ENCODE results near the gene MNX1.

The MNX1 gene

DNA sequence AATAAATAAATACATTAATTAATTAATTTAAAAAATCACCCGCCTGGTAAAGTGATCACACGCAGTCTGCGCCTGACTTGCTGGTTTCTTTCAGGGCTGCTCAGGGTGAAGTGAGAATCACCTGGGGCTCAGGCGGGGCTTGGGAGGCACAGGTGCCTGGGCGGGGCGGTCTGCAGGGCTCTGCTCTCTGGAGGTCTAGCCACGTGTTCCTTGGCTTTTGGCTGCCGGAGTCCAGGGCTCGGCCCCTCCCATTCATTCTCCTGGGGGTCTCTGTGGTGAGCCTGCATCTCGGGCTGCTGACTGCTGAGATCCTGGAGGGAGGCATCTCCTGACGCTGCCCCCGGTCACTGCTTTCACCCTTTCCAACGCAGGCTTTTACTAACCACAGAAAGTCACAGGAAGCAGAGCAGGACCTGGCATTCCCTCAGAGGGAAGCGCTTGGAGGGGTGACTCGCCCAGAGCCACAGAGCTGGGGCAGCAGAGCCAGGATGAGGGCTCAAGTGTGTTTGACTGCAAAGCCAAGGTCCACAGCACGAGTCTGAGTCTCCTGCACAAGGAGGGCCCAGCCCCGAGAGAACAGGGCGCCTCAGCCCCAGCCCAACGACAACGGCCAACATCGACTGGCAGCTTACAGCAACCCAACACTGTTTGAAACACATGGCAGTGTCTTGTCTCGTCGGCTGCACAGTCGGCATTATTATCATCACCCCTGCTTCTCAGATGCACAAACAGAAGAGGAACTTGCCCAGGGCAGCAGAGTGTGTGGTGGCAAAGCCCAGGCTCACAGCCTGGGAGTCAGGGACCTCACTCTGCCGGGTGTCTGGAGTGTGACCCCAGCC is 22.4 kb upstream of the MNX1 start:
- peak; percentile 95 for DNase-seq

DNA sequence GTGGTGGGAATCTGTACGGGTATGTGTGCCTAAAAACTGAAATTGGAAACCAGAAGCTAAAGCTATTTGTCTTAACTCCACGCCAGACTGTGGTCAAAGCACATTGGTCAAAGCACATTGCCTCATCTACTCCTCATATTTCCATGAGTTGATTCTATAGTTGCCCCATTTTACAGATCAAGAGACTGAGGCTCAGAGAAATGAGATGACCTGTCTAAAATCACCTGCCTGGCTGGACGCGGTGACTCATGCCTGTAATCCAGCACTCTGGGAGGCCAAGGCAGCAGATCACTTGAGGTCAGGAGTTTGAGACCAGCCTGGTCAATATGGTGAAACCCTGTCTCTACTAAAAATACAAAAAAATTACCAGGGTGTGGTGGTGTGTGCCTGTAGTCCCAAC is 21.7 kb upstream of the MNX1 start:
- no peak for DNase-seq

DNA sequence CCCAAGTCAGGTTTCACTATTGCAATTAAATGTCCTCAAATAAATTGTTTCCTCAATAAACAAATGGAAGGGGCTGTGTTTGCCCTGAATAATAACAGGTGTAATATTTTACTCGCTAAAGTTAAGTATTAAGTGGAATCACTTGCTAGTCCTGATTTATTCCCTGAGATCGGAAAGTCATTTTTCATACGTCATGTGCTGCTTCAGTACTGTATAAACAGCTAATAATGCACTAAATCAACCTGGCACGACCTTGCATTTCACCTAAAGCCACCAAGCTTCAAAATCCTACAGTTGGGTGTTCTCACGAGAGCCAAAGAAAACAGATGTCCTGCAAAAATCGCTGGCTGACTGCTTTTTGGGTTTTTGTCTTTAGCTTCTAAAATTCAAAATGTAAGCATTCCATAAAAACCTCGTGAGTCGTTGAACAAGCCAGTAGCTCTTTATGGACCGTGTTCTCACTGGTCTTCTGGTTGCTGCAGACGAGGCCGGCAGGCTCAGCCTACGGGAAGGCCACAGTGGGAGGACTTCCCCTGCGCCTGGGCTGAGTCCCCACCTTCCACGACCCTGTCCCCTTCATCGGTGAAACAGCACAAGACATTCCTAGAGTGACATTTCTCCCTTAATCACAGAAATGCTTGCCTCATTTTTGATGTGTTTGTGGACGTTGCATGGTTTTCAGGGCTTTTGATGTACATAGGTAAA is 17.9 kb upstream of the MNX1 start:
- no peak for DNase-seq

DNA sequence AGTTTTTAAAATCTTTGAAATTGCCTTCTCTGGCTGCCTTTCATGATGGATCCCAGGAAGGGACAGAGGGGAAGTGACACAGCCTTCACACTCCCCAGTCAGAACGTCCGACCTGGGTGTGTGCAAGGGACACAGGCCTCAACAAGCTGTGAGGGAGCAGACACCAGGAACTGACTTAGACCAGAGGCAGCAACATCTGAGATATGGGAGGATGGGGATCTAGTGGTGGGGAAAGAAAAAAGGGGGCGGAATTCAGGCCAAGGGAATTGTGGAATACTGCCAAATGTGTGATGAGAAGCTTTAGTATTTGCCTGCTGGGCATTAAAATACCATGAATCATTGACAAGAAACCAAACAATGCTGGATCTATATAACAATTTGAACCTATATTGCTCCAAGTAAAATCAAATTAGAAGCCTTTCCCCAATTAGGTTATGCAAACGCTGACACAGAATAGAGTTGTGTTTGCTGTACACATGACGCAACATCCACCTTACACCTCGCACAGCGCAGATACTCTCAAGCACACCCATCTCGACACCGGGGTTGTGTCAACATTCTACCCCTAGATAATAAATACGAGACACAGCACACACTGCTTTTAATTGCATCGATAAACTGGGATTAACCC is 17.2 kb upstream of the MNX1 start:
- DNase-seq, result no peak

DNA sequence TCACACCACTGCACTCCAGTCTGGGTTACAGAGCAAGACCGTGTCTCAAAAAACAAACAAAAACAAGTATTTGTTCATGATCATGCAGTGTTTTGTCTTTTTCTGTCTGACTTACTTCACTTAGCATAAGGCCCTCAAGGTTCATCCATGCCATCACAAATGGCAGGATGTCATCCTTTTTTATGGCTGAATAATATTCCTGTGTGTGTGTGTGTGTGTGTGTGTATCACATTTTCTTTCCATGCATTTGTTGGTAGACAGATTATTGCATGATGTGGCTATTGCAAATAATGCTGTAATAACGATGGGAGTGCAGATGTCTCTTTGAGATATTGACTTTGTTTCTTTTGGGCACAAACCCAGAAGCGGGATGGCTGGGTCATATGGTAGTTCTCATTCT is 14.3 kb upstream of the MNX1 start:
- DNase-seq, result no peak

DNA sequence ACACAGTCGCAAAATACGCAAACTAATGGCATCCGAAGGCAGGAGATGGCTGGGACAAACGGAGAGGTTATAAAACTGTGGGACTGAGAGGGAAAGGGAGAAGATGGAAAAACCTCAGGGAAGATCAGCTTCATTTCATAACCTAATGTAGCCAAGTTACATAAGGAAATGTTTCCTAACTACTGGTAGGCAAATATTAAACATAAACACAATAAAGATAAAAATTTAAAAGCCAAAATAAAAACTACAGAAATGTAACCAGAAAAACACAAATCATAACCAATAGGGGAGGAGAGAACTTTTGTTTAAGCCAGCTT is 13.1 kb upstream of the MNX1 start:
- no peak for DNase-seq

DNA sequence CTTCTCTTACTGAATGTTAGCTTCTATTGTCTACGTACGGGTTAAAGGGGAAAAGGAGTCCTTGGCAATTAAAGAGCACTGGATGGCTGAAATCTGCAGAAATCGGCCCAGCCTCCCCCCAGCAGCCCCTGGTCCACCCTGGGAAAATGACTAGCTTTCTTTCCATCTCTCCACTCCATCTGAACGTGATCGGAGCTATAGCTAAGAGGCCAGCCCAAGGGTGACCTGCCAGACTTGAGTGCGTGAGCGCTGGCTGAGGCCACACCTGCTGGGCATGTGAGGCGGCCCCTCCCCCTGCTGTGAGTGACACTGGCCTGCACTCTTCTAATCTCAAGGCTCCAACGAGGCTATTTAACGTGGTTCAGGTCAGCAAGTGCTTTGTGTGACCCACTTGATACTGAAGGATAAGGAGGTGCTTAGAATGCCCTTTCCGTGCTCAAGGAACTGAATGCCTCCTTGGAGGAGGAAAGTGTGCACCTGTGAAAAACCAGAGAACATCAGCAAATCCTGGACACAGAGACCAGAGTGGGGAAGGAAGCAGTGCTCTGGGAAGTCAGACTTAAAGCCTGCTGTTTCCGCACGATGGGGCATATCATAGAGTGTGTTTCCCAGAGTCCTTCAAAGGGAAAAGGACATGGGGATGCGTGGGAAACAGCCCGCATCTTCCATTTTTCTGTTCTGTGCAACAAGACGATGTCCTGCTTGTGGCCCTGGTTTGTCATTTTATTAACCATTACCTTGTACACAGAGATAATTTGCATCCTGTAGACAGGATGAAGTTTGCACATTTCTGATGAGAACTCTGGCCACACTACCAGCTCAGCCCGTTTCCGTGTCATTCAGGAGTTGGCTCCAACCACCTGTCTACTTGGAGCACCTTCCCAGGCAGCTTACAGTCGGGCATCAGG is 12.5 kb upstream of the MNX1 start:
- peak; percentile 47 for DNase-seq

DNA sequence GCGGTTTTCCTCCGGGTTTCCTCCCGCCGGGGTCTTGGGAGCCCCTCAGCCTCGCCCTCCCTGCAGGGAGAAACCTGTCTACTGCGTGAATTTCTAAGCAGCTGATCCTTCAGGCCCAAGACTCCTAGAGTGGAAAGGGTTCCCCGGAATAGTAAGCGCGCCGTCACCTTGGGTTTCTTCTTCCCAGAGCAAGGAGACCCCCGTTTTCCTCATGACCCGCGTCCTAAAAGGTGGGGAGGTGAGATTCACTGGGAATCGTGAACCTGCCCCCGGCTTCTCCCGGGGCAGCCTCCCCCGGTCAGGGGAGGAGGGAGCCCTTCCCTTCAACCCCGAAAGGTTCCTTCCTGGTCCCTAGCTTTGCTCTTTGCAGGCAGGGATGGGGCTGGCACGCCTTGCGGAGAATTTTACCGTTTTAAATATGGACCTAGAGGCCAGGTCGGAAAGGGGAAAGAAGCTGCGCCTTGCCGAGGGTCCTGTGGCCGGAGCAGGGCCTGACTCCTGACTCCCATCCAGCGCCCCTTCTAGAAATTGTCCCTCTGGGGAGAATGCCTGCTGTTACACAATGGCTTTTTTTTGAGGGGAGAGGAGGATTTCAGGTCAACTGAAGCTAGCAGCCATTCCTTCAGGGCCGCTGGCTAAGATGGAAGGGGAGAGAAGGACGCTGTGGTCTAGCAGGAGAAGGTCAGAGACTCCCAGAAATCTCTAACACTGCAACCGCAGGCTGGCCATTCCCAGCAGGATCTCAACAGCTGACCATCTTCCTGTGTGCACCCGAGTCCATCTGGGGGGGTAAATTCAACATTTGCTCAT is 11.6 kb upstream of the MNX1 start:
- no peak for DNase-seq

DNA sequence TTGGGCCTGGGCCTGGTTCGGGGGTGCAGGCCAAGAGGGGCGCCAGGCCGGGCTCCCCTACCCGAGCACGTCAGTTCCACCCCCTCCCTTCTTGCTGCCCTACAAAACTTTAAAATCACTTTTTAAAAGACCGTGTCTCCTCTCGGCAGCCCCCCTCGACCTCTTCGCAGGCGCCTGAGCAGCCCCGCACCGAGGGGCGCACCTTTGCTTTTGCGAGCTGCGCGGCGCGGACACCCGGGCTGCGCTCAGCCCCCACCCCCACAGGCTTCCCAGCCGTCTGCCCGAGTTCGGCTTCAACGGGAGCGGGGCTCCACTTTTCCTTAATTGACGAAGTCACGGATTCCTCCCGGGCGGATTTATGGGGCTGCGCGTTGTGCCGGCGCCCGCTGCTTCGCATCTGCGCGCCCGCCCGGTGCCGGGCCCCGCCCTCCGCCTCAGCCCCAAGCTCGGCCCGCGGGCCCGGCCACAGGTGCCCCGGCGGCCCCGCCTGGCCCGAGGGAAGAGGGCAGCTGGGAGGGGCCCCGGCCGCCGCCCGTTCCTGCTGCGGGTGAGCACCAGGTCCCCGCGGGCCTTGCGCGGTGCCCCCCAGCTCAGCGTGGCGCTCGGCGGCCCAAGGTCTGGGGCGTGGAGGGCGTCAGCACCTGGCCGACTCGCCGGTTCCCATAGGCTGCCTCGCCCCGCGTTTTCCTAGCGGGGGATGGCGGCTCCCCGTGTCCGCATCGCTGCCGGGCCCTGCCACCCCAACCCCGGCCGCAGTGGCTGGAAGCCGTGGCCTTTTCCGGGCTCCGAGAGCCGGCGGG is 10.8 kb upstream of the MNX1 start:
- peak; percentile 51 for DNase-seq

DNA sequence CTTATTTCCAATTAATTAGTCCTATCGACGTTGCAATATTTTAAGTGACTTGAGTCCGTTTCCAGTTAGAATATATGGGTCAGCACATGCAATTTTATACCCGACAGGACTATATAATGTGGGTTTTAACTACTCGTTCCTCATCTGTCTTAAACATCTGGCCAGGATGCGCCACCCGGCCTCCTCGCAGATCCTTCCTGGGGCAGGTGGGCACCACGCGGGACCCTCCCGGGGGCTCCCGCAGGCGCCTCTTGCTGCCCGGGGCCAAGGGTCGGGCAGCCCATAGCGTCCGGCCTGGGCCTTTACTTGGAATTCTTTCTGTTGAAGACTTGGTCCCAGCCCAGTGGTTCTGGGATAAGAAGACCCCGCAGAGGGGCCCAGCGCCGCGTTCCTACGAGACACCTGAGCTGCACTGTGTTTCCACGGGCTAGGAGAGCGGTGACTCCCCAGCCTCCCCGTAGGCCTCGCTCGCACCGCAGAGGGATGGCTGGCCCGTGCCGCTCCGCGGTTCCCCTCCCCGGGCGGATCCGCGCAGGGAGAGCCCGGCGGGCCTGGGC is 10.1 kb upstream of the MNX1 start:
- no peak for DNase-seq

DNA sequence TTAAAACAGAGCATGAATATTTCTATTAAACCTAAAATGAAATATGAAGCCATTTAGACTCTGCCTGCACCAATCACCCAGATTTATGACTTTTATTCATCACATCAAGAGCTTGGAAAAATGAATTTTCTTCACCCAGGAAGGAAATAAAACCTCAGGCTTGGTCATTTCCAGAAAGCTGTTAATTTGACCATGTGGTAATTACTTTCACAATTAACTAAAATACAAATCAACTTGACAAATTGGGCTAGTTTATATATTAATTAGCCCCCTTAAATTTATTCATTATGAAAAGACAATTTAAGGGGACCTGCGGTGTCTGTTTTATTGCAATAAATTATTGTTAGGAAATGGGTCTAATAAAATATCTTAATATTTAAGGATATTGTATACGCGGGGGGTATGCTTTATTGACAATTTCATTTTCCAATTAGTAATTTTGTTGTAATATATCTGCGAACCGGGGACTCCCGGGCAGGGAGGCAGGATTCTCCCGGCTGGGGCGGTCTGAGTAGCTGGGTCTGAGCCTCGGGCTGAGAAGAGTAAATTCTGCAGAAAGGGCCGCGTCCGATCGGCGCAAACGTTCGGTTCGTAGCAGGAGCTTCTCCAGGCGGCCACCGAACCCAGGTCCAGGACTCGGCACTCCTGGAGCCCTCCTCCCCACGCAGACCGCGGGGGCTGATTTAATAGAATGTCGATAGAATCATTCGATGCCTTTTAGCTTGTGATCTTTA is 9.4 kb upstream of the MNX1 start:
- DNase-seq, result no peak

DNA sequence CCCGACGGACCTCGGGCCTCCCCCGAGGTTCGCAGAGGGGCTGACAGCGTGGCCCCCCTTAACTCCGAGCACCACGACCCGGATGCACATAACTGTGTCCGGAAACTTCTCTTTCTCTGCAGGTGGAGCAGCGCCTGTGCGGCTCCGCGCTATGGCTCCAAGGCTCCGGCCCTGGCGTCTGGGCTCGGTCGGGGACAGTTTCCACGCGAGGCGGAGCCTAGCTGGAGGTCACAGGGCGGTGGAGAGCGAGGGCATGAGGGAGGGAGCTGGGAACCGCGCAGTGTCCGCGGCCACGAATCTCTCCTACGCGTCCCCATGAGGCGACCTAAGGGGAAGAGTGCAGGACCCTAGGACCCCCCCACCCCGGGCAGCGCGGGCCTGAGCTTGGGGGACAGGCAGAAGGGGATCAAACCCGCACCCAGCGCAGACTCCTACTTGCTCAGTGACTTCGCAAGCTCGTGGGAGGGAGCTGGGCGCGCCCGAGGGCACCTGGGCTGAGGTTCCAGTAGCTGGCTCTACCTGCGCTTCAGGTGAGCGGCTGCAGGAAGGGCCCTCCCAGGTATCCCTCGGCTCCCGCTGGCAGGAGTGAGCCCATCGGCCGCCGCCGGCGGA is 8.6 kb upstream of the MNX1 start:
- DNase-seq, result no peak

DNA sequence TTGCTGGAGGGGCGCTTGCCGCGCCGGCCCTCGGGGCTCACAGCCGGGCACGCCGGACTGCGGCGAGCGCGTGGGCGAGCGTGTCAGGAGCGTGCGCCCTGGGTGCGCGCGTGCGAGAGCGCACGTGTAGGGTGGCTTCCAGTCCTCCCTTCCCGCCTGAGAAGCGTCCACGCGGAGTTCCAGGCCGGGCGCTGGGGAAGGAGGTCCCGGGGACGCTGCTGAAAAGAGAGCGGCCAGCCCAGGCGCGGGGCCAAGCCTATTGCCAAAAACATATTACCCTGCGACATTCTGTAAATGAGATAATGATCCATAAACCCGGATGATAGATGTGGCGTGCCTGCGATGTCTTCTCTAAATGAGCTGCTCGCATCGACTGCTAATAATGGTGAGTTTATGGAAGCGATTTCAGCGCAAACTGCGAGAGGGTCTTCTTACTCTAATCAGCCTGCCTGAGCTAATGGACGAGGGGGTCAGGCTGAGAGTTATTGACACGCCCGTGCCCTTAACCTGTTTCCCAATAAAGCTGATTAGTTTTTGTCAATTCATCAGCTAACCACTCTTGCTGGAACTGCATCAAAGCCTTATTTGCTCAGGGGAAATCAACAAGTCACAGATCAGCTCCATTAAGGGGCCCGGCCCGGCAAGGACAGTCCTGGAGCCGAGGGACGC is 8.0 kb upstream of the MNX1 start:
- DNase-seq, result no peak

DNA sequence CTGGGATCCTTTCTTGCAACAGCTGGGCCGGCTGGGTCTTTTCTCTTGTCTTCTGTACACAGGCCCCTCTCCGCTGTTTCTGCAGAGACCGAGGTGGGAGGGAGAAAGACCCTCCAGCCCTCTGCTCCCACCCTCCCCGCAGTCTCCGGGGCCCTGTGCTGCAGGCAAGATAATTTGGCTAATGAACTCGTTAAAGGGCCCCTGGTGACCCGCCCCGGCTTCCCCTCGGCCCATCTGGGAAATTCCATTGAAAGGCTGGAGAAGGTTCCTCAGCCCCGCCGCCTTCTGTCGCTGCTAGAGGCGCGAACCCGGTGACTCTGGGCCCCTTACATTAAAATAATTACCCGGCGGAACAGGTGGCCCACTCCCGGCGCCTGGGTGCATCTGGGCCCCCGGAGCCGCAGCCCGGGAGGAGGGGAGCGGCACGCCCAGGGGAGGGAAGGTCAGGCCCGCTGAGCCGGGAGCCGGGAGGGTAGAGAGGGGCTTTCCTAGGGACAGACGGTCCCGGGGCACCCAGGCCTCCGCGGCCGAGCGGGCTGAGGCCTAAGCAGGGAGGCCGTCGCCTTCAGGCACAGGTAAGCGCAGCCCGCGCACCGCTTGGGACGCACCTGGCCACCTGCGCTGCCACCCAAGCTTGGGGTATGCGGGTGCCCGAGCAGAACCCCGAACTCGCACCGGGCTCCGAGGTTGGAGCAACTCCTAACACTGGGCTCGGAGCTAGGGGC is 7.3 kb upstream of the MNX1 start:
- DNase-seq, result peak; percentile 42

DNA sequence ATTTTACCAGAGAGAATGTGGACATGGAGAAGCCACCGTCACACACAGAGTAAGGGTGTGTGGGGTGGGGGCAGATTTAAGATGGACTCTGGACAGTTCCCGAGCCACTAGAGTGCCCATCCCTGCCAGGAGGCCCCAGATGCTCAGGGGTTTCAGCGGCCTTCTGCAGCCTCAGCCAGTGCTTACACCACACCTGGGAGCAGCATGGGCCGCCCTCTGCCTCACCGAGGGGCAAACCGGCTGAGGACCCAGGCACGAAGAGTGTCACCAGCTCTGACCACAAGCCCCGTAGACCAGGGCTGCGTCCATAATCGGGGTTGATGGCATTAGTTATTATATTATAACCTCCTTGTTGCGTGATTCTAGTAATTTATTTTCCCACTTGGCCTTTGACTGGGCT is 6.7 kb upstream of the MNX1 start:
- DNase-seq, result peak; percentile 69

DNA sequence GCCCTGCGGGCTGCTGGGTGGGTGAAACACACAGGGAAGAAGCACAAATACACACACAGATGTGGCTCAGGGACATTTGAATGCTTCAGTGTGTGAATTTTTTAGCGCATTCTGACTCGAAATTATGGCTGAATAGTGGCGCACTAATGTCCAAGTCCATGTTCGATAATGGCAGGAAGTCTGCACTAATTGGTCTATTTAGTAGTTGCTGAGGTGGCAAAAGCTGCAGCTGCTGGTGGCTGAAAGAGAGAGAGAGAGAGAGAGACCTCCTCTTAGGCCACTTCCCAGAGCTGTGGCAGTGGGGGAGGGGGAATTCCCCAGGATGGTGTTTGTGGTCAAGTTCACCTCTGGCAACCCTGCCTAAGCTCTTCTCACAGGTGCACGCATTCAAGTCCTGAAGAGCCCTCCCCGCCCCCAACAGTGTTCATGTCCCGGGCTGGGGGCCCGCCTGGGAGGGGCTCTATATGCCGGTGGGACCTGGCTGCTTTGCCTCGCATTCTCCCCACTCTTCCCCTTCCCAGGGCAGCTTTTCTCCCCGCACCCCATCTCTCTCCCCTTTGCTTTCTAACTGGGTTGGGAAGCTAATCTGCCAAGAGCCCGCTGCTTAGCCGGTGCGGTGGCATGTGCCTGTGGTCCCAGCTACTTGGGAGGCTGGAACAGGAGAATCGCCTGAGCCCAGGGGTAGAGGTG is 6.0 kb upstream of the MNX1 start:
- peak; percentile 99 for DNase-seq

DNA sequence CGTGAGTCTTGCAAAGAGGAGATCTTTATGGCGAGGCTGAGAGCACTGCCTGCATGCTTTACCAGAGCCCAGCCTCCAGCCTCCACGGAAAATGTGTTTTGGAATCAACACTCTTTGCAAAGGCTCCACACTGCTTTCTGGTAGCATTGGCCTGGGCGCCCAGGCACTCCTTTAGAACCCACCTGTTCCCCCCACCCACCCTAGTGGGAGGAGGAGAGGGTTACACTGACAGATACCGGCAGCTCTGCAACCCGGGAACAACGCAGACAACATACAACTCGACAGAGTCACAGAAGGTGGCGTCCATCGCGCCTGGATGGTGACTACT is 5.5 kb upstream of the MNX1 start:
- peak; percentile 72 for DNase-seq

Measured in RPMI8226 (cell line).